BE2C (cell line): ENCODE measurements around the gene ARFGAP3.

Experiments
- DNase-seq: peaks from one replicate; pipeline ENCODE4 v3.0.0-alpha.2; 2020
- H3K27me3 ChIP-seq: fragments of 250-450 bp; sonication (Bioruptor Pico); 2 replicates; pipeline ENCODE4 v1.5.1; 2020; ENCODE audit warnings: mild to moderate bottlenecking
- H3K36me3 ChIP-seq: fragments of 250-450 bp; sonication (Bioruptor Pico); 2 replicates; pipeline ENCODE4 v1.5.1; 2020; ENCODE audit warnings: mild to moderate bottlenecking
- H3K4me1 ChIP-seq: fragments of 250-450 bp; sonication (Bioruptor Pico); 2 replicates; pipeline ENCODE4 v1.5.1; 2020
- H3K4me3 ChIP-seq: 2 replicates; pipeline ENCODE4 v1.5.1; 2011; ENCODE audit warnings: low read depth, low read length
- H3K9me3 ChIP-seq: fragments of 250-450 bp; sonication (Bioruptor Pico); 2 replicates; pipeline ENCODE4 v1.5.1; 2020
- CTCF ChIP-seq: IDR thresholded peaks from 2 replicates; pipeline ENCODE4 v1.5.1; 2012; ENCODE audit warnings: mild to moderate bottlenecking, low read depth, low read length

Gene ARFGAP3

GRCh38 chr22:42865536-42865935, 8.5 kb upstream of the ARFGAP3 start:
- Histone ChIP-seq H3K4me3 (no peak overlapping the region), H3K9me3 (no peaks in the 10 kb centered on the region), H3K4me1 (no peaks in the 10 kb centered on the region), H3K27me3 (no peaks in the 10 kb centered on the region), H3K36me3 (no peaks in the 10 kb centered on the region)
- TF ChIP-seq CTCF: no peak
- DNase-seq: no peak

GRCh38 chr22:42863349-42863961, 6.4 kb upstream of the ARFGAP3 start:
- TF ChIP-seq CTCF: no peak
- H3K4me1 ChIP-seq: no peaks in the 10 kb centered on the region
- H3K36me3 ChIP-seq: no peaks in the 10 kb centered on the region
- no peaks in the 10 kb centered on the region for H3K27me3 ChIP-seq
- no peaks in the 10 kb centered on the region for H3K9me3 ChIP-seq
- DNase-seq: no peak
- no peak overlapping the region for H3K4me3 ChIP-seq

- no peak for TF ChIP-seq CTCF
- DNase-seq: no peak
- peaks cover 5% of the 10 kb centered on the region; the same call in 1 of the 2 replicates for H3K9me3 ChIP-seq
These were observed 5.1 kb upstream of the ARFGAP3 start for GRCh38 chr22:42862045-42862734.

GRCh38 chr22:42860968-42861367, 3.9 kb upstream of the ARFGAP3 start:
- no peak for DNase-seq
- no peak for TF ChIP-seq CTCF
- Histone ChIP-seq H3K36me3 (no peaks in the 10 kb centered on the region), H3K4me1 (no peaks in the 10 kb centered on the region), H3K9me3 (peaks cover 5% of the 10 kb centered on the region; the same call in 1 of the 2 replicates), H3K27me3 (no peaks in the 10 kb centered on the region; the same call in 1 of the 2 replicates), H3K4me3 (no peak overlapping the region)

More at GRCh38 chr22:42862045-42862734, 5.1 kb upstream of the ARFGAP3 start:
- H3K27me3 ChIP-seq: no peaks in the 10 kb centered on the region; the same call in 1 of the 2 replicates
- H3K4me1 ChIP-seq: no peaks in the 10 kb centered on the region
- H3K36me3 ChIP-seq: no peaks in the 10 kb centered on the region
- H3K4me3 ChIP-seq: no peak overlapping the region

GRCh38 chr22:42857845-42858481, 890 bp upstream of the ARFGAP3 start:
- H3K4me3 ChIP-seq: no peak overlapping the region
- peaks cover 5% of the 10 kb centered on the region; the same call in 1 of the 2 replicates for H3K9me3 ChIP-seq
- H3K4me1 ChIP-seq: no peaks in the 10 kb centered on the region
- H3K36me3 ChIP-seq: no peaks in the 10 kb centered on the region
- no peak for TF ChIP-seq CTCF
- DNase-seq: no peak
- no peaks in the 10 kb centered on the region; the same call in 1 of the 2 replicates for H3K27me3 ChIP-seq
